T-helper 9 cell (primary cell): ENCODE measurements around the gene MAN1B1.
"Not testable (repeated sequence)": the region's sequence is repeated elsewhere in the genome, so short reads cannot be mapped to it uniquely, and the experiment has no call there.

Experiments used
- DNase-seq: peaks from one replicate; pipeline ENCODE4 v3.0.0-alpha.2; 2020

Gene MAN1B1

DNA sequence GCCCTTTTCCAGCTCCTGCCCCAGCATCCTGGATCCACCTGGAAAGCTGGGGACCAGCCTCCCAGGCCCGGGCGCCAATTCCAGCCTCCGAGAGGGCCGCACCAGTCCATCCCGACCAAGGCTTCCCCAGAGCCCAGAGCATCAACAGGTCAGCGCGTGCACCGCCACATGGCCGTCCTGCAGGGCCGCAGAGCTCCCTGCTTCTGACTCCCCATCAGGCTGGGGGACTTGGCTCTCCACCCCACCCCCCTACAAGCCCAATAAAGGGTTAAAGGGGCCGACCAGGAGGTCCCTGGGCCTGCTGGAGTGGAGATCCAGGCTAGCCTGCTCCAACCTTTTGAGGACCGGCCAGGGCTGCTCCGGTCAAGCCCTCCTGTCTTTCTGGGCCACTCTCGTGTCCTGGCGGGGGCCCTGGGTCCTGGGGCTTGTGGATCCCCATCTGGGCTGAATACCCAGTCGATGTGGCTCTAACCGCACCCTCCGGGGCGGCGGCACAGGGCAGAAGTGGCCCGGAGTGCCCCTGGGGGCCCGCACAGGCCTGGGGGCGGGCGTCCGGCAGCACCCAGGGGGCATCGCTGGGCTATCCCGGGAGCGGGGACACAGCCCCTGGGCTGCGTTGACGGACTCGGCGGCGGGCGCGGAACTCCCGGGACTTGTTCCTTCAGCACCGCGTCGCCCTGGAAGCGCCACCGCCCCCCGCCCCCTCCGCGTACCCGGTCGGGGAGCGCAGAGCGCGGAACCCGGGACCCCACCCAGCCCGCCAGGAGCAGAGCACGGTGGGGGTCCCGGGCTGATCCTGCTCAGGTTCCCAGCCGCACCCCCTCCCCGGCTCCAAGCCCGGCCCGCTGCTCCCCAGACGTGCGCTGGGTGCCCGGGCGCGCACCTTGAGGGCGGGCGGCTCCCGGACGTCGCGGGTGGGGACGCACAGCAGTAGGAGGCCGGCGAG lies 33.5 kb upstream of the MAN1B1 start:
- no peak for DNase-seq

GRCh38 chr9:137053944-137054931 lies 32.5 kb upstream of the MAN1B1 start, which contains the start of gene ENTPD2:
Gene ENTPD2 (minus strand): TSS chr9:137054061. CDS start chr9:137053997, 64 bp downstream.
- DNase-seq, result peak; percentile 35

GRCh38 chr9:137054932-137055384 lies 31.8 kb upstream of the MAN1B1 start:
- no peak for DNase-seq

DNA sequence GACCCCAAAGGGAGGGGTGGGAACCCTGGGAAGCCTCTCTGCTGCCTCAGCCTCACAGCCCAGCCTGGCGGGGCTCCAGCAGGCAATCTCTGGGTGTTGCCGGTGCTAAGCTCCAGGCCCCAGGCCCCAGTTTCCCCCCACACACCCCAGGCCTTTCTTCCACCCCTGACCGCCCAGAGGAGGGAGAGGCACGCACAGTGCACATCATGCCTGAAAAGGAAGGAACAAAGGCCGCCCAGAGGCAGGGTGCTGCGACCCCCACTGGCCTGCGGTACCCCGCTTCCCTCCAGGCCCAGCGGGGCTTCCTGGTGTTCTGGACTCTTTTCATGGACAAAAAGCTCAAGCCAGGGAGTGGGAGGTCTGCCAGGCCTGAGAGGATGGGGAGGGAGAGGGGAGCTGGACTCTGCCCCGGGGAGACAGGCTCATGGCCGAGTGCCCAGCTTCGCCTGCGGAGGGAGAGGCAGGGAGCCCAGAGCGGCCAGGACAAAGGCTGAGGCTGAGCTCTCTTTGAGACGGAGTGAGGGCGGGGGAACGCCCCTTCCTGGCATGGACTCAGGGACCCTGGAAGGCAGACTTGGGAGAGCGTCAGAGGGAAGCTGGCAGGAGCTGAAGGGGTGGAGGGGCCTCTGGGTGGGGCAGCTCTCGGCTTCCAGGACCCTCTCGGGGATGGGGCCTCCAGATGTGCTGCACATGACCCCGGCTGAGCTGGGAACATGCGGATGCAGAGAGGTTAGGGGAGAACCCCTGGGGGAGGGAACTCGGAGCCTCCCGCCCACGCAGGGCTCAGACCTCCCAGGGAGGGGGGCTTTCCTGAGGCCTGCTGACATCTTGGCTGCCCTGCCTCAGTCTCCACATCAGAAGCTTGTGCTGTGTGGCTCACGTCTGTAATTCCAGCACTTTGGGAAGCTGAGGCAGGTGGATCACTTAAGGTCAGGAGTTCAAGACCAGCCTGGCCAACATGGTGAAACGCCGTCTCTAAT lies 31.1 kb upstream of the MAN1B1 start:
- DNase-seq, result no peak

DNA sequence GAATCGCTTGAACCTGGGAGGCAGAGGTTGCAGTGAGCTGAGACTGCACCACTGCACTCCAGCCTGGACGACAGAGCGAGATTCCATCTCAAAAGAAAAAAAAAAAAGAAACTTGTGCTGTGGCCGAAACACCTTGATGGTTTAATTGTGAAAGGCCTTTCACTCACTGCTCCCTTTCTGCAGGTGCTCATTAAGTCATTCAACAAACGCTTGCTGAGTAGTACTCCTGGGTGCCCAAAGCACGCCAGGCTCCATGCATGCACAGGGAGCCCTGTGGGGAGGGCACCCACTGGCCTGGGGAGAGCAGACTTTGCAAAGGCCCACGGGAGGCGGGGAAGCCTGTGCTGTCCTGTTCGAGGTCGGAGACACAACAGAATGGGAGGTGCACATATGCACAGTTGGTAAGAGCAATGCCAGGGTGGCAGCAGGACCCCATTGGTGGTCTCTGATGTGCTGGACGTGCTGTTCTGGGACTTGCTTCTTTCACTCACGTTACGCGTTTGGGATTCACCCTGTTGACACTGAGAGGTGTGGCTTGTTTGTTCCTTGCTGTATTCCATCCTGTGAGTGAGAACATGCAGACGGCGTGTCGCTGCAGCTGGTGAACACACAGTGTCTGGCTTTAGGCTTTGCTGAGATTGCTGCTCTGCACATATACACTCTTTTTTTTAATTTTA lies 29.9 kb upstream of the MAN1B1 start:
- DNase-seq, result no peak

DNA sequence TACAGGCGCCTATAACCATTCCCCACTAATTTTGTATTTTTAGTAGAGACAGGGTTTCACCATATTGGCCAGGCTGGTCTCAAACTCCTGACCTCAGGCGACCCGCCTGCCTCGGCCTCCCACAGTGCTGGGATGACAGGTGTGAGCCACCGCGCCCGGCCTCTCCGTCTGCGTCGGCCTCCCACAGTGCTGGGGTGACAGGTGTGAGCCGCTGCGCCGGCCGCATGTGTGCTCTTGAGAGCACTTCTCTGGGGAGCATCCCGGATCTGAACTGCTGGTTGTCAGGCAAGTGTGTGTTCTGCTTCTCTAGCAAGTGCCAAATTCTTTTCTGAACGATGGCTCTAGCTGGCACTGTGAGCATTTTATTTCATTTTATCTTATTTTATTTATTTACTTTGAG lies 29.2 kb upstream of the MAN1B1 start:
- DNase-seq, result no peak

DNA sequence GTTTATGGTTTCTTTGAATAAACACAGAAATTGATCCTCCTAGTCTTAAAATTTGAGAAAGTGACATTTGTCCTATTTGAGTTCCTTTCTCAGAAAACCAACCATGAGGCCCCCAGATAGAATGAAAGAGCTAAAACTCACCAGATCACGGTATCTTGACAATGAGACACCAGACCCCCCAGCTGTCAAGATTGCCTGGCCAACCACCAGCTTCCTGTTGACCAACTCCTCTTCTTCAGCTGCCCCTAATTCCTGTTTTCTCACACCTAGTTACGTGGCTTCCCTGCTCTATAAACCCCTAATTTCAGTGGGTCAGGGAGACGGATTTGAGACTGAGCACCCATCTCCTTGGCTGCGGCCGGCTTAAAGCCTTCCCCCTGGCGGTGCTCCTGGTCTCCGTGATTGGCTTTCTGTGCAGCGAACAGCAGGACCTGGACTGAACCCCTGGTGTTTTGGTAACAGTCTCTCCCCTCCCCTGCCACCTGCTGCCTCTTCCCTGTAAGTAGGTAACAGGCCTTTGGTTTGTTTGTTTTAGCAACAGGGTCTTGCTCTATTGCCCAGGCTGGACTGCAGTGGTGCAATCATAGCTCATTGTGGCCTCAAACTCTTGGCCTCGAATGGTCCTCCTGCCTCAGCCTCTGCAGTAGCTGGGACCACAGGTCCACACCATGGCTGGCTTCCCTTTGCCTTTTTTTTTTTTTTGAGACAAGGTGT lies 28.1 kb upstream of the MAN1B1 start:
- DNase-seq, result no peak

DNA sequence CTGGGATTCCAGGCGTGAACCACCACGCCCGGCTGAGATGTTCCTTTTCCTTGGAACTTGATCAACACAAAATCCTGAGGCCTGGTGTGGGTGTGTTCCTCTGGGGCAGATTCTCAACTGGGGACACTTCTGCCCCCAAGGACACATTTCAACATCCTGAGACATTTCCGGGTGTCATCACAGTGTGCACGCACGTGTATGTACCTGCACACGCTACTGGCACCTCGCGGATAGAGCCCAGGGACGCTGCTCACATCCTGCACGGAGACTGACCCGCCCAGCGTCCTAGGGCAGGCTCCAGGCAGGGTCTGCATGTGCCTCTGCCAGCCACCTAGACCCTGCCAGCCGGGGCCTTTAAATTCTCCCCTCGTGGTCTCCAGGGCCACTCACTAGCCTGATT lies 24.4 kb upstream of the MAN1B1 start:
- DNase-seq, result no peak

DNA sequence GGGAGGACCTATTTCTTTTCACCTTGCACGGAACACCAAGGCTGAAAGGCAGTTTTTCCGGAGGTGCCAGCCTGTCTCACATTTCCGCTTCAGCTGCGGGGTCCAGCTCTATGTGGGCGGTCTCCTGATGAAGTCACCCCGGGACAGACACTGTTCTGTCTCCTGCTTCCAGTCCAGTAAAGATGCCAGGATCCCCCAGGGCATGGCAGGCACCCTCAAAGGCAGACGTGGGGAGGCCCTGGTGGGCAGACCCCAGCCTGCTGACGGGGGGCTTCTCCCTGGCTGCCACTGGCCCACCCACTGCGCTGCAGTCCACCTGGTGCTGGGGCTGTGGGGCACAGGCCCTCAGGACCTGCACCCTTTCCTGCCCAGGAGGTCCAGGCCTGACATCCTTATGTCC lies 24.0 kb upstream of the MAN1B1 start:
- not testable (repeated sequence) for DNase-seq

GRCh38 chr9:137063311-137064026 lies 23.3 kb upstream of the MAN1B1 start:
- DNase-seq, result no peak

- peak; percentile 65 for DNase-seq
Observed at GRCh38 chr9:137064027-137064879, 22.5 kb upstream of the MAN1B1 start.

GRCh38 chr9:137064880-137065164 lies 22.0 kb upstream of the MAN1B1 start:
- DNase-seq, result no peak

- DNase-seq, result no peak
Observed at GRCh38 chr9:137065336-137065967, 21.3 kb upstream of the MAN1B1 start.

GRCh38 chr9:137066096-137066861 lies 20.5 kb upstream of the MAN1B1 start:
- DNase-seq, result no peak

GRCh38 chr9:137067860-137068538 lies 18.8 kb upstream of the MAN1B1 start:
- DNase-seq, result peak; percentile 82

DNA sequence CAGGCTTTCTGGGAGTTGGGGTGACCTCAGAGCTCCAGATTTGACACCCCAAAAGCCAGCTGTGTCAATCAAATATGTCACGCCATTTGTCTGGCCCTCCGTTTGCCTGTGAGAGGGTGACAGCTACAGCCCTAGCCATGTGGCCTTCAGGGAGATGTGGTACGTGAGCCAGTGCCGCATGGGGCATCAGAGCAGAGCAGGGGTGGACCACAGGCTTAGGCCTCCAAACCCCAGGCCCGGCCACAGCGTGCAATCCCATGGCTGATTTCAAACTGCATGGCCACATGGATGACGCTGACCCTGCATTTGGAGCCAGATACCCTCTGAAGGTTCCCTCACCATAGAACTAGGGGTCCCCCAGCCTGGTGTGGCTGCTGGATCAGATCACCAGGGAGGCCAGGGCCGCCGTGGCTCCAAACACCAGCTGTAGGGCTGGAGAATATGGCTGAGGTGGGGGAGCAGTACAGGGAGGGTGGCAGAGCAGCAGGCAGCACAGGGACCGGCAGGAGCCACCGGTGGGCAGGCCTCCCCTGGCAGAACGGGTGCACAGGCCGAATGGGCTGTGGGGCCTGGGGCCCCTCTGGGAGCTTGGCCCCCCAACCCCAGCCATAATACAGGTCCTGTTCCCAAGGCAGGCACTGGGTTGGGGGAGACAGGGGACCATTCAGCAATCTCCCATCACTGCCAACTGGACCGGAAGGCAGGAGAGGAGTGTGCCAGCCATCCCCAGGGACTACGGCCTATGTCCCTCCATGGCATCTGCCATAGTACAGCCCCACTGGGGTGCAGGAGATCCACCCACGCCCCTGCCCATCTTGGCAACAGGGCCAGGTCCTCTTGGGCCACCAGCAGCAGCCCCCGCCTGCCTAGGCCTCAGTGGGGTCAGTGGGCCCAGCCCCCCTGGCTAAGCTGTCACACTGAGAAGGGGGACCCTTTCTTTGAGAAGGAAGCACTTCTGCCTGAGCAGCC lies 18.0 kb upstream of the MAN1B1 start:
- no peak for DNase-seq
